NCI-H2029 (cell line): ENCODE results near the gene TAS2R42.

ENCODE experiments used
- DNase-seq: peaks from one replicate; lab custom pipeline; 2025; lab: John Stamatoyannopoulos, UW

Gene TAS2R42

GRCh38 chr12:11144297-11144696 is 42.4 kb downstream of the TAS2R42 start:
- no peak for DNase-seq

- no peak for DNase-seq
Measured at GRCh38 chr12:11143352-11143751, 43.4 kb downstream of the TAS2R42 start.

- no peak for DNase-seq
Measured at GRCh38 chr12:11136075-11136474, 50.7 kb downstream of the TAS2R42 start.
